Bronchial epithelial cell (primary cell): ENCODE measurements around the gene PAK3. TPM values are rescaled to one million over a fixed set of nuclear protein-coding genes. Genes with fewer than 3 reads are reported as not detected.

Source experiments
- DNase-seq: peaks from one replicate; pipeline ENCODE4 v3.0.0-alpha.2; 2010; ENCODE audit warnings: low read depth
- FAIRE-seq: peaks from 2 replicates; lab custom pipeline; 2011; peaks lifted over from hg19 to GRCh38; lab: Jason Lieb, UNC
- H3K27me3 ChIP-seq: 2 replicates; pipeline ENCODE4 v1.5.1; 2011; ENCODE audit warnings: low read length; ENCODE audit not compliant: control insufficient read depth, insufficient read depth
- H3K36me3 ChIP-seq: 2 replicates; pipeline ENCODE4 v1.5.1; 2011; ENCODE audit warnings: low read length; ENCODE audit not compliant: control insufficient read depth, insufficient read depth
- H3K4me3 ChIP-seq: 2 replicates; pipeline ENCODE4 v1.5.1; 2011; ENCODE audit warnings: mild to moderate bottlenecking, low read depth, low read length, control low read depth
- CTCF ChIP-seq: IDR thresholded peaks from 2 replicates; pipeline ENCODE4 v1.5.1; 2011; ENCODE audit warnings: mild to moderate bottlenecking, moderate library complexity, low read length, control low read depth, inconsistent platforms; ENCODE audit not compliant: insufficient read depth, severe bottlenecking
- total RNA-seq: library from RNA; depleted of rRNA; stranded (reverse); fragments of >200 nt; gene quantifications from 2 replicates; pipeline ENCODE4 v1.2.1, GENCODE V29; 2014

PAK3 gene
- total RNA-seq, 1 donor from 2014 or later: under 0.01 TPM

- no peak for FAIRE-seq
- no peak for DNase-seq
- no peak for TF ChIP-seq CTCF
- H3K36me3 ChIP-seq: no peaks in the 10 kb centered on the region
- H3K4me3 ChIP-seq: no peak overlapping the region
- no peaks in the 10 kb centered on the region for H3K27me3 ChIP-seq
Observed at GRCh38 chrX:111123125-111123524, 27.1 kb downstream of the PAK3 start.

DNA sequence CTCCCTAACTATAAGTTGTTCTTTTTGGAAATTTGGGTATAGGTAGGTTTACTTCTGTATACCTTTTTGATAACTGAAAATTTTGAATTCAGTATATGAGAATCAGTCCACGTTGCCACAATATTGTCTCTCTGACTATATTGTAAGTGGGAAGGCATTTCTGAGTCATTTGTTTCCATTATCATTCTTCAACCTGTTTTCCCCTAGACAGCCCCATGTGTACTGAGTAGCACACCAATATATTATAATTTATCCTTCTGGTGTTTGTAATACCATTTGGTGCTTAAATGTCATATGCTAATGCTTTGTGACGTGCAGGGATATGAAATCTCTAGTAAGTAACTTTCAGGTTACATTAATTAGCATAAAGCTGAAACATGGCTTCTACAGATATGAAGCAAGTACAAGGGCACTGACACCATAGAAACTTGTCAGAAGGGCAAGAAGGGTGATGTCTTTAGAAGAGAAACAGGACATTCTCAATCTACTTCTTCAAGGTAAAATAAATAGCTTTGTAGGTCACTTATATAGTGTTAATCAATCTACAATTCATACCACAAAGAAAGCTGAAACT is 27.7 kb downstream of the PAK3 start:
- FAIRE-seq (no peak), DNase-seq (no peak)
- TF ChIP-seq CTCF: no peak
- H3K4me3 ChIP-seq: no peak overlapping the region
- no peaks in the 10 kb centered on the region for H3K36me3 ChIP-seq
- no peaks in the 10 kb centered on the region for H3K27me3 ChIP-seq

GRCh38 chrX:111124418-111124817 is 28.4 kb downstream of the PAK3 start:
- DNase-seq: no peak
- no peaks in the 10 kb centered on the region for H3K36me3 ChIP-seq
- FAIRE-seq: no peak
- no peaks in the 10 kb centered on the region for H3K27me3 ChIP-seq
- no peak for TF ChIP-seq CTCF
- H3K4me3 ChIP-seq: no peak overlapping the region

GRCh38 chrX:111127038-111127437 is 31.0 kb downstream of the PAK3 start:
- H3K27me3 ChIP-seq: no peaks in the 10 kb centered on the region
- no peak for TF ChIP-seq CTCF
- no peak for FAIRE-seq
- DNase-seq: no peak
- H3K36me3 ChIP-seq: no peaks in the 10 kb centered on the region
- H3K4me3 ChIP-seq: no peak overlapping the region

DNA sequence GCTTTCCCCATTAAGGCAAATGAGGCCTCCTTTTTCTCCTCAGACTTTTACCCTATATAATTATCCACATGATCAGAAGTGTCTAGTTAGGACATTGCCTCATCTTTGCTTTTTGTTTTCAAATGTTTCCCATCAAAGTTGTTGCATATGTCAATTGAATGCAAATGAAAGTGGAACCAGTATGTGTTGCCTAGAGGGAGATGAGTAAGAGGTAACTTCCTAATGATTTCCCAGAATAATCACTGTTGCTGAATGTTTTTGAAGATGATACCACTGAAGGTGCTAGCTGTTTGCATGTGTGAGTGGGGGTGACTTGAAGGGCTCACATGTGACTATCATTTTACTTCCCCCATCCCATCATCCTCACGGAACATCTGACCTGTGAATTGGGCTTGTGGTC is 33.9 kb downstream of the PAK3 start:
- H3K36me3 ChIP-seq: no peaks in the 10 kb centered on the region
- FAIRE-seq (no peak), DNase-seq (peak; percentile 14)
- no peaks in the 10 kb centered on the region for H3K27me3 ChIP-seq
- TF ChIP-seq CTCF: no peak
- H3K4me3 ChIP-seq: no peak overlapping the region

DNA sequence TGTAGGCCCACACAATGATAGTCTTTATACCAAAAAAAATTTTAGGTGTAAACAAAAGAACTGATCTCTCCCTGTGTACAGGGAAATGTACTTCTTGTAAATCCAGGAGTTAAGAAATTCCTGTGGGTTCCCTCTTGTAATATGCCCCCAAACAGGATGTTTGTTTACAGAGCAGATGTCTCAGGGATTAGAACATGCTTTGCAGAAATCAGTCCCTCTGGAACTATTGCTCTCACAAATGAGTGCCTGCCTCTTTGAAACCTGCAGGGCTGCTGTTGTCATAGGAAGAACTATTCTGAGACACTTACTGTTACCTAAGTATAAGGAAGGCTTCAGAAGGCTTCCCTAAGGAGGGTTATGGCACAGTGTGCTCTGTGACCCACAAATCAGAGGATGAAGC is 35.6 kb downstream of the PAK3 start:
- FAIRE-seq: no peak
- no peak overlapping the region for H3K4me3 ChIP-seq
- H3K27me3 ChIP-seq: no peaks in the 10 kb centered on the region
- no peak for TF ChIP-seq CTCF
- no peaks in the 10 kb centered on the region for H3K36me3 ChIP-seq
- peak; percentile 12 for DNase-seq
